Measurements from ENCODE around the gene C9orf152. TPM values are rescaled to one million over a fixed set of nuclear protein-coding genes. Genes with fewer than 3 reads are reported as not detected.

The C9orf152 gene
- polyA plus RNA-seq, 1 donor from 2014 or later = not detected

DNA sequence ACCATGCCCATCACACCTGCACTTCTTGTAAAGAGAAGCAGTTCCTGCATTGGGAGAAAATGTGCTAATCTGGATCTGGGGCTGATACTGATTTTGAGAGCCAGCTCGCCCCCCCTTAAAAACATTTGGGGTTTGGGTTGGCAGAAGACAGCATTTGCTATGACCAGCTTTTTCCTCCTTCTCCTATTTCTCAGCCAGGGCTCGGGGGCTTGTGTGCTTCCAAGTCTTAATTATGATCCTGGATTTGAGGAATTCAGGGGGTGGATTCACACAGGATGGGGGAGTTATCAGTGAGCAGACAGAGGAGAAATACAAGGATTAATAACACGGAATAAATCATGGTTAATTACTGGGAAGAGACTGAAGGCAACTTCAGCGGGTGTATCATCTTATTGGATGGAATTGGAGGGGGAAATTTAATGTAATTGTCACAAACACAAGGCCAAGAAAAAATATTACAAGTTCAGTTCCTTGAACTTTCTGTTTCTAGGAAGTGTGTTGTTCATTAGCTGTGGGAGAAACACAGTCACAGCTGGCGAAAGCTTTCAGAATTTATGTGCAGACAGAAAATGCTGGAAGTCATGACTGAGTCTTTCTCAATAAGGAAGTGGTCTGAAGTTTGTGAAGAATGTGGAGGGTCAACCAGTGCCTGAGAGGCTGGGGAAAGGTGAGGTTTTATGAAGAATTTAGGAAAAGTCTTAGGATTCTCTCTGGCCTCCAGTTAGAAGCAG is 15.3 kb downstream of the C9orf152 start:
- Histone ChIP-seq H3K79me2 (replicated peaks; ENCODE audit: insufficient read depth, low read length) (no peaks in the 10 kb centered on the region), H3K9me2 (ENCODE audit: insufficient read depth, low read length) (no peaks in the 10 kb centered on the region), H3K36me3 (ENCODE audit: insufficient read depth, low read length) (no peaks in the 10 kb centered on the region), H3K9ac (ENCODE audit: low read length) (no peak overlapping the region), H4K20me1 (ENCODE audit: insufficient read depth) (no peaks in the 10 kb centered on the region), H3K4me3 (ENCODE audit: low read length) (no peak overlapping the region), H3K4me2 (ENCODE audit: low read length) (no peak overlapping the region), H2AFZ (ENCODE audit: low read depth, low read length) (no peak overlapping the region), H3K9me3 (ENCODE audit: low read length) (no peaks in the 10 kb centered on the region), H3F3A (ENCODE audit: insufficient read depth, low read length, poor library complexity, severe bottlenecking) (no peaks in the 10 kb centered on the region), H3K27me3 (ENCODE audit: insufficient read depth, low read depth, low read length) (no peaks in the 10 kb centered on the region), H3K27ac (ENCODE audit: low read length) (no peak overlapping the region)
- TF ChIP-seq EP300 (conservative IDR thresholded peaks at IDR 0.05; ENCODE audit: poor library complexity, severe bottlenecking) (no peak), RAD21 (conservative IDR thresholded peaks at IDR 0.05) (no peak), SMC3 (conservative IDR thresholded peaks at IDR 0.05; ENCODE audit: poor library complexity) (no peak), EZH2 (IDR thresholded peaks at IDR 0.05; ENCODE audit: borderline replicate concordance, insufficient read depth, low read length, poor library complexity, severe bottlenecking) (no peak), TAF1 (IDR thresholded peaks at IDR 0.05; ENCODE audit: low read depth) (no peak), POLR2AphosphoS5 (IDR thresholded peaks at IDR 0.05) (no peak), MXI1 (conservative IDR thresholded peaks at IDR 0.05; ENCODE audit: poor library complexity, severe bottlenecking) (no peak)
- TF ChIP-seq, protein P1, sequence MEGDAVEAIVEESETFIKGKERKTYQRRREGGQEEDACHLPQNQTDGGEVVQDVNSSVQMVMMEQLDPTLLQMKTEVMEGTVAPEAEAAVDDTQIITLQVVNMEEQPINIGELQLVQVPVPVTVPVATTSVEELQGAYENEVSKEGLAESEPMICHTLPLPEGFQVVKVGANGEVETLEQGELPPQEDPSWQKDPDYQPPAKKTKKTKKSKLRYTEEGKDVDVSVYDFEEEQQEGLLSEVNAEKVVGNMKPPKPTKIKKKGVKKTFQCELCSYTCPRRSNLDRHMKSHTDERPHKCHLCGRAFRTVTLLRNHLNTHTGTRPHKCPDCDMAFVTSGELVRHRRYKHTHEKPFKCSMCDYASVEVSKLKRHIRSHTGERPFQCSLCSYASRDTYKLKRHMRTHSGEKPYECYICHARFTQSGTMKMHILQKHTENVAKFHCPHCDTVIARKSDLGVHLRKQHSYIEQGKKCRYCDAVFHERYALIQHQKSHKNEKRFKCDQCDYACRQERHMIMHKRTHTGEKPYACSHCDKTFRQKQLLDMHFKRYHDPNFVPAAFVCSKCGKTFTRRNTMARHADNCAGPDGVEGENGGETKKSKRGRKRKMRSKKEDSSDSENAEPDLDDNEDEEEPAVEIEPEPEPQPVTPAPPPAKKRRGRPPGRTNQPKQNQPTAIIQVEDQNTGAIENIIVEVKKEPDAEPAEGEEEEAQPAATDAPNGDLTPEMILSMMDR (IDR thresholded peaks at IDR 0.05; ENCODE audit: poor library complexity, severe bottlenecking) = no peak
- TF ChIP-seq, protein P2, sequence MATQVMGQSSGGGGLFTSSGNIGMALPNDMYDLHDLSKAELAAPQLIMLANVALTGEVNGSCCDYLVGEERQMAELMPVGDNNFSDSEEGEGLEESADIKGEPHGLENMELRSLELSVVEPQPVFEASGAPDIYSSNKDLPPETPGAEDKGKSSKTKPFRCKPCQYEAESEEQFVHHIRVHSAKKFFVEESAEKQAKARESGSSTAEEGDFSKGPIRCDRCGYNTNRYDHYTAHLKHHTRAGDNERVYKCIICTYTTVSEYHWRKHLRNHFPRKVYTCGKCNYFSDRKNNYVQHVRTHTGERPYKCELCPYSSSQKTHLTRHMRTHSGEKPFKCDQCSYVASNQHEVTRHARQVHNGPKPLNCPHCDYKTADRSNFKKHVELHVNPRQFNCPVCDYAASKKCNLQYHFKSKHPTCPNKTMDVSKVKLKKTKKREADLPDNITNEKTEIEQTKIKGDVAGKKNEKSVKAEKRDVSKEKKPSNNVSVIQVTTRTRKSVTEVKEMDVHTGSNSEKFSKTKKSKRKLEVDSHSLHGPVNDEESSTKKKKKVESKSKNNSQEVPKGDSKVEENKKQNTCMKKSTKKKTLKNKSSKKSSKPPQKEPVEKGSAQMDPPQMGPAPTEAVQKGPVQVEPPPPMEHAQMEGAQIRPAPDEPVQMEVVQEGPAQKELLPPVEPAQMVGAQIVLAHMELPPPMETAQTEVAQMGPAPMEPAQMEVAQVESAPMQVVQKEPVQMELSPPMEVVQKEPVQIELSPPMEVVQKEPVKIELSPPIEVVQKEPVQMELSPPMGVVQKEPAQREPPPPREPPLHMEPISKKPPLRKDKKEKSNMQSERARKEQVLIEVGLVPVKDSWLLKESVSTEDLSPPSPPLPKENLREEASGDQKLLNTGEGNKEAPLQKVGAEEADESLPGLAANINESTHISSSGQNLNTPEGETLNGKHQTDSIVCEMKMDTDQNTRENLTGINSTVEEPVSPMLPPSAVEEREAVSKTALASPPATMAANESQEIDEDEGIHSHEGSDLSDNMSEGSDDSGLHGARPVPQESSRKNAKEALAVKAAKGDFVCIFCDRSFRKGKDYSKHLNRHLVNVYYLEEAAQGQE (IDR thresholded peaks at IDR 0.05; ENCODE audit: borderline replicate concordance) = no peak

DNA sequence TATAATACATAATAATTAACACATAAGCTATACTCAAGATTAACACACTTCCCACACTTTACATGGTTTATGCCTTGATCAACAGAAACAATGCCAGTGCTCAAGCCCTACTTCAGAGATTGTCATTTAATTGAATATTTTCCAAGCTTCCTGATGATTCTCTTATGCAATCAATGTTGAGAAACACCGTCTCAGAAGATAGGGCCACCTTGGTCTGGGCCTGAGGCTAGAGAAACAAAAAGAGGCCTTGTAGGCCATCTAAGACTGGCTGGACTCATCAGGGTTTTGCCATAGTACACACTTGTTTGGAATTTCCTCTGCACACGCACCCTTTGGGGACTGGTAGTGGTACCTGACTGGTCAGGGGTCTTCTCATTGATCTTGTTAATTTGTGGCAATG is 16.3 kb downstream of the C9orf152 start:
- no peaks in the 10 kb centered on the region for H3K9me2 ChIP-seq (ENCODE audit: insufficient read depth, low read length)

More for the DNA sequence above, 16.3 kb downstream of the C9orf152 start:
- Histone ChIP-seq H3K4me3 (ENCODE audit: low read length) (no peak overlapping the region), H3F3A (ENCODE audit: insufficient read depth, low read length, poor library complexity, severe bottlenecking) (no peaks in the 10 kb centered on the region), H3K27me3 (ENCODE audit: insufficient read depth, low read depth, low read length) (no peaks in the 10 kb centered on the region), H3K9ac (ENCODE audit: low read length) (no peak overlapping the region), H3K9me3 (ENCODE audit: low read length) (no peaks in the 10 kb centered on the region), H3K27ac (ENCODE audit: low read length) (no peak overlapping the region), H3K4me2 (ENCODE audit: low read length) (no peak overlapping the region), H4K20me1 (ENCODE audit: insufficient read depth) (no peaks in the 10 kb centered on the region), H3K79me2 (replicated peaks; ENCODE audit: insufficient read depth, low read length) (no peaks in the 10 kb centered on the region), H2AFZ (ENCODE audit: low read depth, low read length) (no peak overlapping the region), H3K36me3 (ENCODE audit: insufficient read depth, low read length) (no peaks in the 10 kb centered on the region)
- no peak for TF ChIP-seq EP300 (conservative IDR thresholded peaks at IDR 0.05; ENCODE audit: poor library complexity, severe bottlenecking)
- TF ChIP-seq TAF1 (IDR thresholded peaks at IDR 0.05; ENCODE audit: low read depth) = no peak
- no peak for TF ChIP-seq EZH2 (IDR thresholded peaks at IDR 0.05; ENCODE audit: borderline replicate concordance, insufficient read depth, low read length, poor library complexity, severe bottlenecking)
- no peak for TF ChIP-seq RAD21 (conservative IDR thresholded peaks at IDR 0.05)
- TF ChIP-seq POLR2AphosphoS5 (IDR thresholded peaks at IDR 0.05) = no peak
- TF ChIP-seq, protein P1 (IDR thresholded peaks at IDR 0.05; ENCODE audit: poor library complexity, severe bottlenecking) = no peak
- no peak for TF ChIP-seq MXI1 (conservative IDR thresholded peaks at IDR 0.05; ENCODE audit: poor library complexity, severe bottlenecking)
- TF ChIP-seq SMC3 (conservative IDR thresholded peaks at IDR 0.05; ENCODE audit: poor library complexity) = no peak
